DND-41 (cell line): ENCODE results near the gene TNKS2.
"Not testable (repeated sequence)": the region's sequence is repeated elsewhere in the genome, so short reads cannot be mapped to it uniquely, and the experiment has no call there.

ENCODE experiments used
- ATAC-seq: fragments of 200-7000 bp; cut with Tn5 transposase; 3 replicates; pipeline ENCODE4 v1.9.1; 2021; ENCODE audit warnings: low read depth; ENCODE audit not compliant: insufficient read depth
- DNase-seq: peaks from one replicate; pipeline ENCODE4 v3.0.0-alpha.2; 2020
- H2AFZ ChIP-seq: 2 replicates; pipeline ENCODE4 v1.6.0; 2012; ENCODE audit warnings: low read depth, low read length
- H3K27ac ChIP-seq: 2 replicates; pipeline ENCODE4 v1.5.1; 2012; ENCODE audit warnings: low read length, inconsistent platforms
- H3K27me3 ChIP-seq: fragments of 200-600 bp; sonication (generic); 2 replicates; pipeline ENCODE4 v1.6.0; 2012; ENCODE audit warnings: low read length, mild to moderate bottlenecking, inconsistent platforms; ENCODE audit not compliant: insufficient read depth, poor library complexity
- H3K36me3 ChIP-seq: 2 replicates; pipeline ENCODE4 v1.5.1; 2012; ENCODE audit warnings: low read length, inconsistent platforms; ENCODE audit not compliant: insufficient read depth
- H3K4me1 ChIP-seq: 2 replicates; pipeline ENCODE4 v1.5.1; 2012; ENCODE audit warnings: mild to moderate bottlenecking, low read length; ENCODE audit not compliant: insufficient read depth
- H3K4me2 ChIP-seq: 2 replicates; pipeline ENCODE4 v1.6.0; 2012; ENCODE audit warnings: mild to moderate bottlenecking, moderate library complexity, low read length, inconsistent platforms; ENCODE audit not compliant: insufficient read depth
- H3K4me3 ChIP-seq, 2 experiments: fragments of 200-600 bp in 1 of 2; shearing (Covaris generic) in 1 of 2; 2 replicates each; pipeline ENCODE4 v1.5.1; 2012 to 2016; ENCODE audit warnings: inconsistent platforms in 2 of 2, low read length in 2 of 2, mild to moderate bottlenecking in 2 of 2, low read depth in 1 of 2, moderate library complexity in 1 of 2
- H3K79me2 ChIP-seq: 2 replicates; pipeline ENCODE4 v1.6.0; 2012; ENCODE audit warnings: low read length, inconsistent platforms; ENCODE audit not compliant: insufficient read depth
- H3K9ac ChIP-seq: 2 replicates; pipeline ENCODE4 v1.6.0; 2012; ENCODE audit warnings: low read depth, mild to moderate bottlenecking, inconsistent platforms, low read length, moderate library complexity
- H3K9me3 ChIP-seq: 2 replicates; pipeline ENCODE4 v1.5.1; 2012; ENCODE audit warnings: low read length, moderate library complexity, mild to moderate bottlenecking, inconsistent platforms; ENCODE audit not compliant: insufficient read depth, severe bottlenecking
- H4K20me1 ChIP-seq: 2 replicates; pipeline ENCODE4 v1.6.0; 2012; ENCODE audit warnings: low read length; ENCODE audit not compliant: insufficient read depth
- CTCF ChIP-seq: IDR thresholded peaks from 2 replicates; pipeline ENCODE4 v1.5.1; 2012; ENCODE audit warnings: borderline replicate concordance, low read length, moderate library complexity, mild to moderate bottlenecking; ENCODE audit not compliant: poor library complexity, severe bottlenecking; ENCODE audit errors: extremely low read depth
- EZH2 ChIP-seq: IDR thresholded peaks from 3 replicates; pipeline ENCODE4 v1.6.1; 2012; ENCODE audit warnings: borderline replicate concordance, low read depth, mild to moderate bottlenecking, moderate library complexity, low read length, inconsistent platforms; ENCODE audit not compliant: severe bottlenecking

Gene TNKS2

GRCh38 chr10:91893051-91893450, 94.8 kb downstream of the TNKS2 start:
- H3K4me3 ChIP-seq: no peak overlapping the region
- no peak overlapping the region for H3K27ac ChIP-seq
- no peaks in the 10 kb centered on the region for H3K4me1 ChIP-seq
- ATAC-seq: no peak
- no peaks in the 10 kb centered on the region for H3K27me3 ChIP-seq
- no peaks in the 10 kb centered on the region for H3K79me2 ChIP-seq
- DNase-seq: no peak
- no peak overlapping the region for H3K9ac ChIP-seq
- no peaks in the 10 kb centered on the region for H3K9me3 ChIP-seq
- no peak overlapping the region for H3K4me2 ChIP-seq
- no peaks in the 10 kb centered on the region for H4K20me1 ChIP-seq
- H2AFZ ChIP-seq: no peak overlapping the region
- TF ChIP-seq CTCF: no peak
- no peak for TF ChIP-seq EZH2
- H3K36me3 ChIP-seq: no peaks in the 10 kb centered on the region

- not testable (repeated sequence) for H3K4me3 ChIP-seq
Measured at GRCh38 chr10:91894261-91894685, 96.0 kb downstream of the TNKS2 start.

GRCh38 chr10:91896212-91896756, 98.1 kb downstream of the TNKS2 start:
- TF ChIP-seq EZH2 (no peak), CTCF (no peak)
- no peak for ATAC-seq
- no peaks in the 10 kb centered on the region for H3K4me1 ChIP-seq

More at GRCh38 chr10:91894261-91894685, 96.0 kb downstream of the TNKS2 start:
- not testable (repeated sequence) for ATAC-seq, H3K4me1 ChIP-seq, H3K36me3 ChIP-seq, H3K9me3 ChIP-seq, H3K27me3 ChIP-seq, H3K4me2 ChIP-seq, H4K20me1 ChIP-seq, H3K27ac ChIP-seq, H3K9ac ChIP-seq, DNase-seq, H3K79me2 ChIP-seq, H2AFZ ChIP-seq

GRCh38 chr10:91897421-91897820, 99.2 kb downstream of the TNKS2 start:
- no peak overlapping the region for H3K4me3 ChIP-seq

More at GRCh38 chr10:91896212-91896756, 98.1 kb downstream of the TNKS2 start:
- H3K9me3 ChIP-seq: no peaks in the 10 kb centered on the region
- no peak overlapping the region for H3K27ac ChIP-seq
- H3K27me3 ChIP-seq: peaks cover 4% of the 10 kb centered on the region
- no peak overlapping the region for H3K4me2 ChIP-seq
- no peak overlapping the region for H3K4me3 ChIP-seq
- no peak for DNase-seq
- H2AFZ ChIP-seq: no peak overlapping the region
- H3K79me2 ChIP-seq: no peaks in the 10 kb centered on the region
- no peaks in the 10 kb centered on the region for H3K36me3 ChIP-seq
- H4K20me1 ChIP-seq: no peaks in the 10 kb centered on the region
- no peak overlapping the region for H3K9ac ChIP-seq

More at GRCh38 chr10:91897421-91897820, 99.2 kb downstream of the TNKS2 start:
- no peak overlapping the region for H3K9ac ChIP-seq
- DNase-seq (no peak), ATAC-seq (no peak)
- no peak overlapping the region for H3K27ac ChIP-seq
- H3K4me2 ChIP-seq: no peak overlapping the region
- H3K36me3 ChIP-seq: no peaks in the 10 kb centered on the region
- H2AFZ ChIP-seq: no peak overlapping the region
- H4K20me1 ChIP-seq: no peaks in the 10 kb centered on the region
- no peaks in the 10 kb centered on the region for H3K9me3 ChIP-seq
- H3K27me3 ChIP-seq: peaks cover 4% of the 10 kb centered on the region
- peaks cover 11% of the 10 kb centered on the region for H3K4me1 ChIP-seq
- H3K79me2 ChIP-seq: no peaks in the 10 kb centered on the region
- no peak for TF ChIP-seq CTCF
- TF ChIP-seq EZH2: no peak
